ENCODE data around the gene USP34. TPM values are rescaled to one million over a fixed set of nuclear protein-coding genes. Genes with fewer than 3 reads are reported as not detected.

USP34 gene
- total and polyA plus RNA-seq, 2 of the 8 experiments (the other 6 are each of a cell fraction or from before 2014, with no cell fraction given), result 56.7 to 91.7 TPM

DNA sequence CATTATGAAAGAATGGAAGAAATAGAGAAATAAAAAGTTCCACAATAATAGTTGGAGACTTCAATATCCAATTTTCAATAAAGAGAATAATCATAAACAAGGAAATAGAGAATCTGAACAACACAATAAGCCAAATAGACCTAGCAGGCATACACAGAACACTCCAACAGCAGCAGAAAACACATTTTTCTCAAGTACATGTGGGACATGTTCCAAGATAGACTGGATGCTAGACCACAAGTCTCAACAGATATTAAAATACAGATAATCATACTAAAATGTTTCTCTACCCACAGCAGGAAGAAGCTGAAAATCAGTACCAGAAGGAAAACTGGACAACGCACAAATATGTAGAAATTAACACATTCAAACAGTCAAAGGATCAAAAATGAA lies 113.9 kb downstream of the USP34 start (continued):
- TF ChIP-seq, protein P1, sequence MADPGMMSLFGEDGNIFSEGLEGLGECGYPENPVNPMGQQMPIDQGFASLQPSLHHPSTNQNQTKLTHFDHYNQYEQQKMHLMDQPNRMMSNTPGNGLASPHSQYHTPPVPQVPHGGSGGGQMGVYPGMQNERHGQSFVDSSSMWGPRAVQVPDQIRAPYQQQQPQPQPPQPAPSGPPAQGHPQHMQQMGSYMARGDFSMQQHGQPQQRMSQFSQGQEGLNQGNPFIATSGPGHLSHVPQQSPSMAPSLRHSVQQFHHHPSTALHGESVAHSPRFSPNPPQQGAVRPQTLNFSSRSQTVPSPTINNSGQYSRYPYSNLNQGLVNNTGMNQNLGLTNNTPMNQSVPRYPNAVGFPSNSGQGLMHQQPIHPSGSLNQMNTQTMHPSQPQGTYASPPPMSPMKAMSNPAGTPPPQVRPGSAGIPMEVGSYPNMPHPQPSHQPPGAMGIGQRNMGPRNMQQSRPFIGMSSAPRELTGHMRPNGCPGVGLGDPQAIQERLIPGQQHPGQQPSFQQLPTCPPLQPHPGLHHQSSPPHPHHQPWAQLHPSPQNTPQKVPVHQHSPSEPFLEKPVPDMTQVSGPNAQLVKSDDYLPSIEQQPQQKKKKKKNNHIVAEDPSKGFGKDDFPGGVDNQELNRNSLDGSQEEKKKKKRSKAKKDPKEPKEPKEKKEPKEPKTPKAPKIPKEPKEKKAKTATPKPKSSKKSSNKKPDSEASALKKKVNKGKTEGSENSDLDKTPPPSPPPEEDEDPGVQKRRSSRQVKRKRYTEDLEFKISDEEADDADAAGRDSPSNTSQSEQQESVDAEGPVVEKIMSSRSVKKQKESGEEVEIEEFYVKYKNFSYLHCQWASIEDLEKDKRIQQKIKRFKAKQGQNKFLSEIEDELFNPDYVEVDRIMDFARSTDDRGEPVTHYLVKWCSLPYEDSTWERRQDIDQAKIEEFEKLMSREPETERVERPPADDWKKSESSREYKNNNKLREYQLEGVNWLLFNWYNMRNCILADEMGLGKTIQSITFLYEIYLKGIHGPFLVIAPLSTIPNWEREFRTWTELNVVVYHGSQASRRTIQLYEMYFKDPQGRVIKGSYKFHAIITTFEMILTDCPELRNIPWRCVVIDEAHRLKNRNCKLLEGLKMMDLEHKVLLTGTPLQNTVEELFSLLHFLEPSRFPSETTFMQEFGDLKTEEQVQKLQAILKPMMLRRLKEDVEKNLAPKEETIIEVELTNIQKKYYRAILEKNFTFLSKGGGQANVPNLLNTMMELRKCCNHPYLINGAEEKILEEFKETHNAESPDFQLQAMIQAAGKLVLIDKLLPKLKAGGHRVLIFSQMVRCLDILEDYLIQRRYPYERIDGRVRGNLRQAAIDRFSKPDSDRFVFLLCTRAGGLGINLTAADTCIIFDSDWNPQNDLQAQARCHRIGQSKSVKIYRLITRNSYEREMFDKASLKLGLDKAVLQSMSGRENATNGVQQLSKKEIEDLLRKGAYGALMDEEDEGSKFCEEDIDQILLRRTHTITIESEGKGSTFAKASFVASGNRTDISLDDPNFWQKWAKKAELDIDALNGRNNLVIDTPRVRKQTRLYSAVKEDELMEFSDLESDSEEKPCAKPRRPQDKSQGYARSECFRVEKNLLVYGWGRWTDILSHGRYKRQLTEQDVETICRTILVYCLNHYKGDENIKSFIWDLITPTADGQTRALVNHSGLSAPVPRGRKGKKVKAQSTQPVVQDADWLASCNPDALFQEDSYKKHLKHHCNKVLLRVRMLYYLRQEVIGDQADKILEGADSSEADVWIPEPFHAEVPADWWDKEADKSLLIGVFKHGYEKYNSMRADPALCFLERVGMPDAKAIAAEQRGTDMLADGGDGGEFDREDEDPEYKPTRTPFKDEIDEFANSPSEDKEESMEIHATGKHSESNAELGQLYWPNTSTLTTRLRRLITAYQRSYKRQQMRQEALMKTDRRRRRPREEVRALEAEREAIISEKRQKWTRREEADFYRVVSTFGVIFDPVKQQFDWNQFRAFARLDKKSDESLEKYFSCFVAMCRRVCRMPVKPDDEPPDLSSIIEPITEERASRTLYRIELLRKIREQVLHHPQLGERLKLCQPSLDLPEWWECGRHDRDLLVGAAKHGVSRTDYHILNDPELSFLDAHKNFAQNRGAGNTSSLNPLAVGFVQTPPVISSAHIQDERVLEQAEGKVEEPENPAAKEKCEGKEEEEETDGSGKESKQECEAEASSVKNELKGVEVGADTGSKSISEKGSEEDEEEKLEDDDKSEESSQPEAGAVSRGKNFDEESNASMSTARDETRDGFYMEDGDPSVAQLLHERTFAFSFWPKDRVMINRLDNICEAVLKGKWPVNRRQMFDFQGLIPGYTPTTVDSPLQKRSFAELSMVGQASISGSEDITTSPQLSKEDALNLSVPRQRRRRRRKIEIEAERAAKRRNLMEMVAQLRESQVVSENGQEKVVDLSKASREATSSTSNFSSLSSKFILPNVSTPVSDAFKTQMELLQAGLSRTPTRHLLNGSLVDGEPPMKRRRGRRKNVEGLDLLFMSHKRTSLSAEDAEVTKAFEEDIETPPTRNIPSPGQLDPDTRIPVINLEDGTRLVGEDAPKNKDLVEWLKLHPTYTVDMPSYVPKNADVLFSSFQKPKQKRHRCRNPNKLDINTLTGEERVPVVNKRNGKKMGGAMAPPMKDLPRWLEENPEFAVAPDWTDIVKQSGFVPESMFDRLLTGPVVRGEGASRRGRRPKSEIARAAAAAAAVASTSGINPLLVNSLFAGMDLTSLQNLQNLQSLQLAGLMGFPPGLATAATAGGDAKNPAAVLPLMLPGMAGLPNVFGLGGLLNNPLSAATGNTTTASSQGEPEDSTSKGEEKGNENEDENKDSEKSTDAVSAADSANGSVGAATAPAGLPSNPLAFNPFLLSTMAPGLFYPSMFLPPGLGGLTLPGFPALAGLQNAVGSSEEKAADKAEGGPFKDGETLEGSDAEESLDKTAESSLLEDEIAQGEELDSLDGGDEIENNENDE (IDR thresholded peaks at IDR 0.05; ENCODE audit: insufficient replicate concordance, low read length), result no peak
- TF ChIP-seq HDAC2 (IDR thresholded peaks at IDR 0.05; ENCODE audit: borderline replicate concordance in 1 of 2, low read depth in 2 of 2, low read length in 2 of 2), result no peak
- TF ChIP-seq EGR1 (IDR thresholded peaks at IDR 0.05; ENCODE audit: borderline replicate concordance, low read depth, low read length), result no peak
- TF ChIP-seq RFX5 (IDR thresholded peaks at IDR 0.05; ENCODE audit: borderline replicate concordance, low read depth, low read length), result no peak
- TF ChIP-seq GABPA (IDR thresholded peaks at IDR 0.05; ENCODE audit: borderline replicate concordance, insufficient read depth, low read length), result no peak
- no peak for TF ChIP-seq SIX5 (IDR thresholded peaks at IDR 0.05; ENCODE audit: low read depth, low read length)
- no peak for TF ChIP-seq KDM5A (IDR thresholded peaks at IDR 0.05; ENCODE audit: low read length)
- TF ChIP-seq TEAD4 (IDR thresholded peaks at IDR 0.05; ENCODE audit: low read depth, low read length), result no peak

Data from H1 (cell line).